Skeletal muscle tissue (tissue), 4 donors: ENCODE data around the gene SEMA3A. TPM values are rescaled to one million over a fixed set of nuclear protein-coding genes. Genes with fewer than 3 reads are reported as not detected.

ENCODE experiments used
- H3K27ac ChIP-seq: one replicate; pipeline ENCODE4 v1.7.0; 2013; ENCODE audit warnings: mild to moderate bottlenecking, low read depth, low read length, inconsistent platforms
- H3K27me3 ChIP-seq, 3 donors: one replicate each; pipeline ENCODE4 v1.7.0; 2013; ENCODE audit warnings: low read length in 3 of 3; ENCODE audit not compliant: control insufficient read depth in 3 of 3, insufficient read depth in 3 of 3
- H3K36me3 ChIP-seq, 3 donors: one replicate each; pipeline ENCODE4 v1.7.0; 2013; ENCODE audit warnings: low read length in 3 of 3; ENCODE audit not compliant: control insufficient read depth in 3 of 3, insufficient read depth in 3 of 3
- H3K4me1 ChIP-seq, 3 donors: one replicate each; pipeline ENCODE4 v1.7.0; 2013; ENCODE audit warnings: low read length in 3 of 3, mild to moderate bottlenecking in 3 of 3; ENCODE audit not compliant: control insufficient read depth in 3 of 3, insufficient read depth in 3 of 3
- H3K4me3 ChIP-seq, 3 donors: one replicate each; pipeline ENCODE4 v1.7.0; 2013; ENCODE audit warnings: low read length in 3 of 3
- H3K9ac ChIP-seq, 3 donors: one replicate each; pipeline ENCODE4 v1.7.0; 2013; ENCODE audit warnings: low read length in 3 of 3, mild to moderate bottlenecking in 3 of 3, moderate library complexity in 2 of 3, low read depth in 1 of 3
- H3K9me3 ChIP-seq, 3 donors: one replicate each; pipeline ENCODE4 v1.7.0; 2013; ENCODE audit warnings: low read length in 3 of 3; ENCODE audit not compliant: control insufficient read depth in 3 of 3
- total RNA-seq: library from RNA; depleted of rRNA; stranded (reverse); fragments of >200 nt; gene quantifications from one replicate; pipeline ENCODE4 v1.2.3, GENCODE V29; 2014
- donor health status: Osteomylitis.

The SEMA3A gene
- total RNA-seq, 1 donor from 2014 or later = 24.5 TPM

- H3K9ac ChIP-seq = no peak overlapping the region
- H3K9me3 ChIP-seq = no peaks in the 10 kb centered on the region
- no peaks in the 10 kb centered on the region for H3K27me3 ChIP-seq
Observed at GRCh38 chr7:84042110-84042539, 152.5 kb downstream of the SEMA3A start.

GRCh38 chr7:84041649-84042048 is 152.9 kb downstream of the SEMA3A start:
- Histone ChIP-seq H3K27ac (peak overlapping the region; percentile 7), H3K27me3 (no peaks in the 10 kb centered on the region), H3K9ac (no peak overlapping the region), H3K4me3 (no peak overlapping the region), H3K4me1 (no peaks in the 10 kb centered on the region), H3K9me3 (no peaks in the 10 kb centered on the region), H3K36me3 (no peaks in the 10 kb centered on the region)

More at GRCh38 chr7:84042110-84042539, 152.5 kb downstream of the SEMA3A start:
- H3K36me3 ChIP-seq = no peaks in the 10 kb centered on the region
- no peak overlapping the region for H3K4me3 ChIP-seq
- no peaks in the 10 kb centered on the region for H3K4me1 ChIP-seq
- H3K27ac ChIP-seq = peak overlapping the region; percentile 7

- H3K9ac ChIP-seq = no peak overlapping the region
- no peaks in the 10 kb centered on the region for H3K36me3 ChIP-seq
- H3K4me1 ChIP-seq = no peaks in the 10 kb centered on the region
- no peak overlapping the region for H3K4me3 ChIP-seq
- H3K27me3 ChIP-seq = no peaks in the 10 kb centered on the region
- H3K9me3 ChIP-seq = no peaks in the 10 kb centered on the region
- no peak overlapping the region for H3K27ac ChIP-seq
Observed at GRCh38 chr7:84040355-84040754, 154.2 kb downstream of the SEMA3A start.

GRCh38 chr7:84039432-84039831 is 155.2 kb downstream of the SEMA3A start:
- Histone ChIP-seq H3K36me3 (no peaks in the 10 kb centered on the region), H3K4me3 (no peak overlapping the region), H3K4me1 (no peaks in the 10 kb centered on the region), H3K9ac (no peak overlapping the region), H3K9me3 (no peaks in the 10 kb centered on the region), H3K27ac (no peak overlapping the region), H3K27me3 (no peaks in the 10 kb centered on the region)

- Histone ChIP-seq H3K4me1 (peaks cover 0 to 4% (median 2%) of the 10 kb centered on the region in 3 donors), H3K9ac (no peak overlapping the region), H3K9me3 (no peaks in the 10 kb centered on the region), H3K27ac (no peak overlapping the region), H3K4me3 (no peak overlapping the region), H3K27me3 (no peaks in the 10 kb centered on the region), H3K36me3 (no peaks in the 10 kb centered on the region)
Observed at GRCh38 chr7:84027678-84028077, 166.9 kb downstream of the SEMA3A start.

GRCh38 chr7:84025332-84025927 is 169.2 kb downstream of the SEMA3A start:
- no peaks in the 10 kb centered on the region for H3K9me3 ChIP-seq
- no peaks in the 10 kb centered on the region for H3K27me3 ChIP-seq
- H3K36me3 ChIP-seq = no peaks in the 10 kb centered on the region
- H3K4me1 ChIP-seq = peaks cover 0 to 6% (median 5%) of the 10 kb centered on the region in 3 donors
- H3K4me3 ChIP-seq = no peak overlapping the region
- H3K9ac ChIP-seq = no peak overlapping the region
- no peak overlapping the region for H3K27ac ChIP-seq

GRCh38 chr7:84022684-84023308 is 171.8 kb downstream of the SEMA3A start:
- Histone ChIP-seq H3K4me3 (no peak overlapping the region), H3K27ac (no peak overlapping the region), H3K4me1 (peaks cover 0 to 6% (median 5%) of the 10 kb centered on the region in 3 donors), H3K36me3 (no peaks in the 10 kb centered on the region), H3K9ac (no peak overlapping the region), H3K27me3 (no peaks in the 10 kb centered on the region), H3K9me3 (no peaks in the 10 kb centered on the region)

- no peak overlapping the region for H3K9ac ChIP-seq
- no peaks in the 10 kb centered on the region for H3K36me3 ChIP-seq
- H3K27me3 ChIP-seq = no peaks in the 10 kb centered on the region
- H3K9me3 ChIP-seq = no peaks in the 10 kb centered on the region
- H3K4me3 ChIP-seq = no peak overlapping the region
- H3K4me1 ChIP-seq = peaks cover 0 to 6% (median 5%) of the 10 kb centered on the region in 3 donors
- no peak overlapping the region for H3K27ac ChIP-seq
Observed at GRCh38 chr7:84022009-84022408, 172.6 kb downstream of the SEMA3A start.

GRCh38 chr7:84021292-84021908 is 173.2 kb downstream of the SEMA3A start:
- no peaks in the 10 kb centered on the region for H3K27me3 ChIP-seq
- peaks cover 0 to 6% (median 5%) of the 10 kb centered on the region in 3 donors for H3K4me1 ChIP-seq
- no peak overlapping the region for H3K4me3 ChIP-seq
- H3K9ac ChIP-seq = no peak overlapping the region
- no peaks in the 10 kb centered on the region for H3K9me3 ChIP-seq
- no peaks in the 10 kb centered on the region for H3K36me3 ChIP-seq
- no peak overlapping the region for H3K27ac ChIP-seq

GRCh38 chr7:84017651-84018050 is 176.9 kb downstream of the SEMA3A start:
- no peaks in the 10 kb centered on the region for H3K36me3 ChIP-seq
- no peaks in the 10 kb centered on the region for H3K9me3 ChIP-seq
- H3K4me3 ChIP-seq = no peak overlapping the region
- no peak overlapping the region for H3K27ac ChIP-seq
- no peaks in the 10 kb centered on the region for H3K27me3 ChIP-seq
- H3K9ac ChIP-seq = no peak overlapping the region
- H3K4me1 ChIP-seq = peaks cover 0 to 4% (median 1%) of the 10 kb centered on the region in 3 donors
